Vagina (tissue), 2 donors: ENCODE results near the gene NSD2. TPM values are rescaled to one million over a fixed set of nuclear protein-coding genes. Genes with fewer than 3 reads are reported as not detected.

Source experiments
- DNase-seq, 2 donors: peaks; one replicate each; pipeline ENCODE4 v3.0.0-alpha.2; 2017; ENCODE audit errors: extremely low spot score in 2 of 2
- H3K27ac ChIP-seq: fragments of 200-600 bp; sonication (generic); one replicate; pipeline ENCODE4 v1.5.1; 2019
- H3K27me3 ChIP-seq: fragments of 200-600 bp; sonication (generic); one replicate; pipeline ENCODE4 v1.5.1; 2019
- H3K36me3 ChIP-seq, 2 donors: fragments of 200-600 bp; sonication (generic); one replicate each; pipeline ENCODE4 v1.5.1; 2017 to 2019
- H3K4me1 ChIP-seq: fragments of 200-600 bp; sonication (generic); one replicate; pipeline ENCODE4 v1.5.1; 2019
- H3K4me3 ChIP-seq, 2 donors: fragments of 200-600 bp; sonication (generic); 1 replicate in 1 of 2; 2 replicates in 1 of 2; pipeline ENCODE4 v1.5.1; 2016 to 2019
- H3K9me3 ChIP-seq: fragments of 200-600 bp; sonication (generic); one replicate; pipeline ENCODE4 v1.5.1; 2019
- POLR2A ChIP-seq, 2 donors: fragments of 450-650 bp; IDR thresholded peaks; one replicate each; pipeline ENCODE4 v1.6.1; 2017; ENCODE audit warnings: antibody characterized with exemption in 2 of 2, mild to moderate bottlenecking in 2 of 2, moderate library complexity in 2 of 2
- POLR2AphosphoS5 ChIP-seq, 2 donors: sonication (generic); formaldehyde crosslinking; IDR thresholded peaks; one replicate each; pipeline ENCODE4 v1.9.0; 2017; ENCODE audit warnings: antibody characterized with exemption in 2 of 2, mild to moderate bottlenecking in 2 of 2, low read depth in 1 of 2; ENCODE audit not compliant: insufficient read depth in 1 of 2
- intact Hi-C: fragments of 100-400 bp; cut with DNase I; formaldehyde crosslinking; loops from one replicate; pipeline ENCODE4 v1.15.1; 2023
- total RNA-seq: library from RNA; depleted of rRNA; stranded (reverse); fragments of >200 nt; gene quantifications from one replicate; pipeline ENCODE4 v1.2.3, GENCODE V29; 2016
- TF ChIP-seq, protein P1 (sequence below), 3 experiments: fragments of 450-650 bp in 2 of 3; fragments of 200-600 bp in 1 of 3; sonication (generic) in 1 of 3; IDR thresholded peaks; one replicate each; pipeline ENCODE4 v1.5.1; 2017 to 2019; ENCODE audit warnings: antibody characterized with exemption in 3 of 3, mild to moderate bottlenecking in 2 of 3, moderate library complexity in 2 of 3

Gene NSD2
- total RNA-seq, 1 donor from 2014 or later: 38.5 TPM

DNA sequence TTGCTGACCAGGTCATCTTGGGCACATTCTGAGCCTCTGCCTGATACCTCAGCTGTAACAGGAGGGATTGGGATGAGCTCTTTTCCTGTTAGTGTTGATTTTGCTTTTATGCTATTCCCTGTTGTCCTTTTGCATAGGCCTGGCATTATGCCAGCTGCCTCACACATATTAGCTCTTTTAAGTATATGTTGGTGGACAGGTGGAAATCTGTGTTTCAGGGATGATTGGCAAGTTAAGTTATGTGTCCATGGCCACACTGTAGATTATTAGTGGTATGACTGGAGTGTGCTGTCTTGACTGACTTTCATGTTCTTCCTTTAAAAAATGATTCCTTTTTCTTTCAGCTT, 28.9 kb downstream of the NSD2 start:
- DNase-seq: no peak
- H3K9me3 ChIP-seq: no peaks in the 10 kb centered on the region
- no peak overlapping the region for H3K27ac ChIP-seq
- H3K4me3 ChIP-seq: no peak overlapping the region
- intact Hi-C loops: loop anchor here (10.0 kb wide), 1 partner anchor 135 kb away; no protein-coding TSS in a partner anchor
- H3K4me1 ChIP-seq: no peaks in the 10 kb centered on the region
- TF ChIP-seq POLR2AphosphoS5 (IDR thresholded peaks at IDR 0.05; ENCODE audit: insufficient read depth in 1 of 2, low read depth in 1 of 2) (no peak), POLR2A (IDR thresholded peaks at IDR 0.05) (no peak)
- TF ChIP-seq, protein P1, sequence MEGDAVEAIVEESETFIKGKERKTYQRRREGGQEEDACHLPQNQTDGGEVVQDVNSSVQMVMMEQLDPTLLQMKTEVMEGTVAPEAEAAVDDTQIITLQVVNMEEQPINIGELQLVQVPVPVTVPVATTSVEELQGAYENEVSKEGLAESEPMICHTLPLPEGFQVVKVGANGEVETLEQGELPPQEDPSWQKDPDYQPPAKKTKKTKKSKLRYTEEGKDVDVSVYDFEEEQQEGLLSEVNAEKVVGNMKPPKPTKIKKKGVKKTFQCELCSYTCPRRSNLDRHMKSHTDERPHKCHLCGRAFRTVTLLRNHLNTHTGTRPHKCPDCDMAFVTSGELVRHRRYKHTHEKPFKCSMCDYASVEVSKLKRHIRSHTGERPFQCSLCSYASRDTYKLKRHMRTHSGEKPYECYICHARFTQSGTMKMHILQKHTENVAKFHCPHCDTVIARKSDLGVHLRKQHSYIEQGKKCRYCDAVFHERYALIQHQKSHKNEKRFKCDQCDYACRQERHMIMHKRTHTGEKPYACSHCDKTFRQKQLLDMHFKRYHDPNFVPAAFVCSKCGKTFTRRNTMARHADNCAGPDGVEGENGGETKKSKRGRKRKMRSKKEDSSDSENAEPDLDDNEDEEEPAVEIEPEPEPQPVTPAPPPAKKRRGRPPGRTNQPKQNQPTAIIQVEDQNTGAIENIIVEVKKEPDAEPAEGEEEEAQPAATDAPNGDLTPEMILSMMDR (IDR thresholded peaks at IDR 0.05): no peak
- H3K27me3 ChIP-seq: no peaks in the 10 kb centered on the region
- H3K36me3 ChIP-seq: peaks cover 0 to 7% of the 10 kb centered on the region in 2 donors

DNA sequence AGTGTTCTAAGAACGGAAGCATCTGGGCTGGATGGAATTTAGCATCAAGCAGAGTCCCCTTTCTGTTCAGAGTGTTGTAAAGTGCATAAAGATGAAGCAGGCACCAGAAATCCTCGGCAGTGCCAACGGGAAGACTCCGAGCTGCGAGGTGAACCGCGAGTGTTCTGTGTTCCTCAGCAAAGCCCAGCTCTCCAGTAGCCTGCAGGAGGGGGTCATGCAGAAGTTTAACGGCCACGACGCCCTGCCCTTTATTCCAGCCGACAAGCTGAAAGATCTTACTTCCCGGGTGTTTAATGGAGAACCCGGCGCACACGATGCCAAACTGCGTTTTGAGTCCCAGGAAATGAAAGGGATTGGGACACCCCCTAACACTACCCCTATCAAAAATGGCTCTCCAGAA, 29.4 kb downstream of the NSD2 start:
- TF ChIP-seq, protein P1 (IDR thresholded peaks at IDR 0.05): no peak
- TF ChIP-seq POLR2AphosphoS5 (IDR thresholded peaks at IDR 0.05; ENCODE audit: insufficient read depth in 1 of 2, low read depth in 1 of 2) (no peak), POLR2A (IDR thresholded peaks at IDR 0.05) (no peak)
- intact Hi-C loops: loop anchor here (10.0 kb wide), 1 partner anchor 136 kb away; no protein-coding TSS in a partner anchor
- H3K36me3 ChIP-seq: peaks cover 0 to 7% of the 10 kb centered on the region in 2 donors

DNA sequence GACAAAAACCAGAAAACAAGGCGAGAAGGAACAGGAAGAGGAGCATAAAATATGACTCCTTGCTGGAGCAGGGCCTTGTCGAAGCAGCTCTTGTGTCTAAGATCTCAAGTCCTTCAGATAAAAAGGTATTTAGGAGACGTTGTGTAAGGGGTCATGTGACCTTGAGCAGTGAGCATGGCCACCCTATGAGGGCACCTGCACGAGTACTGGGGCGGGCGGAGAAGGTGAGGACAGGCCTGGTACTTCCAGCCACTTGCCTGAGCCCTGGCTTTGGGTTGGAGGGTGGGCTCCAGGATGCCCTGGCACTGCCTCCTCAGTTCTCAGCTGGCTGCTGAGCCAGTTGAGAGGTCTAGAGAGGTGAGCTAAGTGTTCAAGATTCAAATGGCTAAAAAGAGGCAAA, 29.9 kb downstream of the NSD2 start:
- H3K27me3 ChIP-seq: no peaks in the 10 kb centered on the region
- intact Hi-C loops: loop anchor here (10.0 kb wide), 1 partner anchor 136 kb away; no protein-coding TSS in a partner anchor
- no peak overlapping the region for H3K27ac ChIP-seq
- peaks cover 0 to 7% of the 10 kb centered on the region in 2 donors for H3K36me3 ChIP-seq
- no peak for DNase-seq
- no peak overlapping the region for H3K4me3 ChIP-seq
- H3K4me1 ChIP-seq: no peaks in the 10 kb centered on the region
- TF ChIP-seq, protein P1 (IDR thresholded peaks at IDR 0.05): no peak
- no peak for TF ChIP-seq POLR2A (IDR thresholded peaks at IDR 0.05)
- TF ChIP-seq POLR2AphosphoS5 (IDR thresholded peaks at IDR 0.05; ENCODE audit: insufficient read depth in 1 of 2, low read depth in 1 of 2): no peak
- no peaks in the 10 kb centered on the region for H3K9me3 ChIP-seq

More for the DNA sequence above, 29.4 kb downstream of the NSD2 start:
- no peak overlapping the region for H3K27ac ChIP-seq
- H3K27me3 ChIP-seq: no peaks in the 10 kb centered on the region
- no peaks in the 10 kb centered on the region for H3K4me1 ChIP-seq
- H3K4me3 ChIP-seq: no peak overlapping the region
- H3K9me3 ChIP-seq: no peaks in the 10 kb centered on the region
- no peak for DNase-seq

DNA sequence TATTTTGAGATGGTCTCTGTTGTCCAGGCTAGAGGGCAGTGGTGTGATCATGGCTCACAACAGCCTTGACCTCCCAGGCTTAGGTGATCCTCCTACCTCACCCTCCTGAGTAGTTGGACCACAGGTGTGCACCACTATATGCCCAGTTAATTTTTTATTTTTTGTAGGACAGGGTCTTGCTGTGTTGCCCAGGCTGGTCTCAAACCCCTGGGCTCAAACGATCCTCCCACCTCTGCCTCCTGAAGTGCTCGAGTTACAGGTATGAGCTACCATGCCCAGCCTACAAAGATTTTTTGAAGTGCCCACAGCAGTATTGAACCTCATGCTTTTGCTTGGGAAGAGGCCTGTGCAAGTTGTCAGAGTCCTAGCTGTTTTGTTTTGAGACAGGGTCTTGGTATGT, 31.1 kb downstream of the NSD2 start:
- Histone ChIP-seq H3K36me3 (peaks cover 0 to 7% of the 10 kb centered on the region in 2 donors), H3K9me3 (no peaks in the 10 kb centered on the region), H3K27ac (no peak overlapping the region), H3K4me3 (no peak overlapping the region), H3K27me3 (no peaks in the 10 kb centered on the region), H3K4me1 (no peaks in the 10 kb centered on the region)
- intact Hi-C loops: loop anchor here (10.0 kb wide), 1 partner anchor 137 kb away; no protein-coding TSS in a partner anchor
- DNase-seq: no peak
- TF ChIP-seq, protein P1 (IDR thresholded peaks at IDR 0.05): no peak
- TF ChIP-seq POLR2AphosphoS5 (IDR thresholded peaks at IDR 0.05; ENCODE audit: insufficient read depth in 1 of 2, low read depth in 1 of 2) (no peak), POLR2A (IDR thresholded peaks at IDR 0.05) (no peak)

DNA sequence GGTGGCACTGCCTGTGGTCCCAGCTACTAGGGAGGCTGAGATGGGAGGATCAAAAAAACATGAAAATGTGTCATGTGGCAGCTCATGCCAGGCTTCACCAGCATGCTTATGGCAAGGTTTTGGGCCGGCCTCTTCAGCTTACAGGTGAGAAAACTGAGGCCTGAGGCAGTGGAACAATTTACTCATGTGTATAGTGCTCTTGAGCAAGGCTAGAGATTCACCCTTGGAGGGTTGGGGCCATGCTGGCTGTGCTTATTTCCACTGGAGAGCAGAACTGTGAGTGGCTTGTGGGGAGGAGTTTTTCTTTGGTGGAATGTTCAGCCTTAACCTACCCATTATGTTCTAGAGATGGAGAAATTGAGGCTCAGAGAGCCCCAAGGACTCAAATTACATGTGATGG, 31.8 kb downstream of the NSD2 start:
- peaks cover 0 to 7% of the 10 kb centered on the region in 2 donors for H3K36me3 ChIP-seq
- no peaks in the 10 kb centered on the region for H3K9me3 ChIP-seq
- intact Hi-C loops: loop anchor here (10.0 kb wide), 1 partner anchor 138 kb away; no protein-coding TSS in a partner anchor
- no peak overlapping the region for H3K4me3 ChIP-seq
- H3K4me1 ChIP-seq: no peaks in the 10 kb centered on the region
- H3K27ac ChIP-seq: no peak overlapping the region
- TF ChIP-seq, protein P1 (IDR thresholded peaks at IDR 0.05): no peak
- TF ChIP-seq POLR2AphosphoS5 (IDR thresholded peaks at IDR 0.05; ENCODE audit: insufficient read depth in 1 of 2, low read depth in 1 of 2) (no peak), POLR2A (IDR thresholded peaks at IDR 0.05) (no peak)
- H3K27me3 ChIP-seq: no peaks in the 10 kb centered on the region
- DNase-seq: no peak
